Activated CD4-positive, alpha-beta T cell treated with anti-CD3 and anti-CD28 coated beads for 1 hour (primary cell): ENCODE data around the gene HAUS5.
A peak's percentile ranks its signal among the peaks of the same experiment; 100 is the strongest.

Experiments used
- DNase-seq: peaks from one replicate; pipeline ENCODE4 v3.0.0-alpha.2; 2020

HAUS5 gene

GRCh38 chr19:35609851-35610353 is 2.6 kb upstream of the HAUS5 start:
- DNase-seq: no peak

GRCh38 chr19:35612224-35612558 is 344 bp upstream of the HAUS5 start:
- DNase-seq: no peak

- no peak for DNase-seq
Measured at GRCh38 chr19:35613574-35613973, 1.0 kb downstream of the HAUS5 start.

- DNase-seq: no peak
Measured at GRCh38 chr19:35615036-35615435, 2.5 kb downstream of the HAUS5 start.

- no peak for DNase-seq
Measured at GRCh38 chr19:35618857-35619256, 6.3 kb downstream of the HAUS5 start.

- DNase-seq: no peak
Measured at GRCh38 chr19:35619290-35619923, 6.9 kb downstream of the HAUS5 start.

GRCh38 chr19:35620001-35620400 is 7.5 kb downstream of the HAUS5 start:
- no peak for DNase-seq

- DNase-seq: no peak
Measured at GRCh38 chr19:35621708-35622107, 9.2 kb downstream of the HAUS5 start.

GRCh38 chr19:35622750-35623149 is 10.2 kb downstream of the HAUS5 start:
- DNase-seq: no peak

- DNase-seq: no peak
Measured at GRCh38 chr19:35623327-35624010, 10.9 kb downstream of the HAUS5 start.

GRCh38 chr19:35628264-35628564 is 15.7 kb downstream of the HAUS5 start:
- no peak for DNase-seq

- peak; percentile 97 for DNase-seq
Measured at GRCh38 chr19:35628565-35629331, 16.2 kb downstream of the HAUS5 start, which contains the start of gene RBM42. Gene RBM42 (plus strand): TSS chr19:35629036. CDS start chr19:35629154, 118 bp downstream.

- no peak for DNase-seq
Measured at GRCh38 chr19:35629332-35629633, 16.7 kb downstream of the HAUS5 start.

- DNase-seq: no peak
Measured at GRCh38 chr19:35633727-35634440, 21.3 kb downstream of the HAUS5 start.

GRCh38 chr19:35636651-35637050 is 24.1 kb downstream of the HAUS5 start:
- no peak for DNase-seq

GRCh38 chr19:35637165-35637564 is 24.6 kb downstream of the HAUS5 start:
- DNase-seq: no peak

- DNase-seq: no peak
Measured at GRCh38 chr19:35639321-35639639, 26.7 kb downstream of the HAUS5 start.

- no peak for DNase-seq
Measured at GRCh38 chr19:35639863-35640262, 27.3 kb downstream of the HAUS5 start.

GRCh38 chr19:35641515-35642151 is 29.1 kb downstream of the HAUS5 start, which contains the start of gene ETV2:
Gene ETV2 (plus strand): TSS chr19:35641745. CDS start chr19:35642461, 716 bp downstream.
- no peak for DNase-seq

GRCh38 chr19:35642312-35642711 is 29.8 kb downstream of the HAUS5 start:
- no peak for DNase-seq

GRCh38 chr19:35642798-35643254 is 30.3 kb downstream of the HAUS5 start:
- no peak for DNase-seq

- peak; percentile 67 for DNase-seq
Measured at GRCh38 chr19:35643255-35644205, 31.0 kb downstream of the HAUS5 start.
